PC-9 (cell line): ENCODE data around the gene NCOA3. TPM values are rescaled to one million over a fixed set of nuclear protein-coding genes. Genes with fewer than 3 reads are reported as not detected.

ENCODE experiments used
- BruUV-seq: library from RNA; stranded (reverse); fragments of 400-500 nt; replicated peaks from 2 replicates; lab custom pipeline; 2021; lab: Mats Ljungman, UMichigan
- CTCF ChIA-PET: fragments of 300-600 bp; sonication (Branson Sonifier 250); formaldehyde crosslinking; loops from one replicate; lab custom pipeline; 2022; ENCODE audit warnings: antibody characterized with exemption; lab: Charles Lee
- POLR2A ChIA-PET: fragments of 300-600 bp; sonication (Branson Sonifier 250); formaldehyde crosslinking; loops from one replicate; lab custom pipeline; 2022; ENCODE audit warnings: antibody characterized with exemption; ENCODE audit not compliant: unreplicated experiment; lab: Charles Lee
- DNase-seq, 2 experiments: peaks; one replicate each; pipeline versions ENCODE4 v3.0.0 to v3.0.0-alpha.2; 2015 to 2022; ENCODE audit warnings: mixed read lengths in 1 of 2
- H2AFZ ChIP-seq: fragments of 200-600 bp; sonication (generic); 2 replicates; pipeline ENCODE4 v1.8.1; 2017; ENCODE audit warnings: antibody characterized with exemption
- H3F3A ChIP-seq: fragments of 200-600 bp; sonication (generic); 2 replicates; pipeline ENCODE4 v1.8.1; 2017; ENCODE audit warnings: antibody characterized with exemption, mild to moderate bottlenecking, low read depth; ENCODE audit not compliant: insufficient read depth
- H3K27ac ChIP-seq: fragments of 200-600 bp; sonication (generic); 2 replicates; pipeline ENCODE4 v1.6.1; 2016; ENCODE audit warnings: mixed run types
- H3K27me3 ChIP-seq: fragments of 200-600 bp; sonication (generic); 2 replicates; pipeline ENCODE4 v1.6.1; 2016; ENCODE audit warnings: low read depth, mixed run types; ENCODE audit not compliant: insufficient read depth
- H3K36me3 ChIP-seq: fragments of 200-600 bp; sonication (generic); 2 replicates; pipeline ENCODE4 v1.6.1; 2016; ENCODE audit warnings: low read depth, mixed run types
- H3K4me1 ChIP-seq: fragments of 200-600 bp; sonication (generic); replicated peaks from 2 replicates; pipeline ENCODE4 v1.6.1; 2016; ENCODE audit warnings: mixed run types; ENCODE audit not compliant: insufficient read depth
- H3K4me2 ChIP-seq: fragments of 200-600 bp; sonication (generic); 2 replicates; pipeline ENCODE4 v1.6.1; 2017; ENCODE audit warnings: mixed run types
- H3K4me3 ChIP-seq: fragments of 200-600 bp; sonication (generic); 2 replicates; pipeline ENCODE4 v1.6.1; 2016; ENCODE audit warnings: mixed run types
- H3K79me2 ChIP-seq: fragments of 200-600 bp; sonication (generic); 2 replicates; pipeline ENCODE4 v1.6.1; 2017; ENCODE audit warnings: low read depth, mixed run types
- H3K9me2 ChIP-seq: fragments of 200-600 bp; sonication (generic); 2 replicates; pipeline ENCODE4 v1.8.1; 2017; ENCODE audit warnings: mild to moderate bottlenecking; ENCODE audit not compliant: insufficient read depth
- H3K9me3 ChIP-seq: fragments of 200-600 bp; sonication (generic); 2 replicates; pipeline ENCODE4 v1.8.1; 2016; ENCODE audit warnings: low read depth; ENCODE audit not compliant: insufficient read depth
- H4K20me1 ChIP-seq: fragments of 200-600 bp; sonication (generic); 2 replicates; pipeline ENCODE4 v1.8.1; 2017; ENCODE audit not compliant: insufficient read depth
- EZH2 ChIP-seq: fragments of 200-600 bp; sonication (generic); IDR thresholded peaks from 2 replicates; pipeline ENCODE4 v1.8.0; 2017; ENCODE audit warnings: antibody characterized with exemption, low read depth
- intact Hi-C: fragments of 100-400 bp; cut with micrococcal nuclease; formaldehyde crosslinking; loops from one replicate; pipeline ENCODE4 v1.10.0; 2022; ENCODE audit not compliant: unreplicated experiment
- total RNA-seq: library from RNA; stranded (reverse); gene quantifications from 2 replicates; pipeline ENCODE4 v1.2.3, GENCODE V29; 2021
- TF ChIP-seq, protein P1 (sequence below): fragments of 200-600 bp; sonication (generic); conservative IDR thresholded peaks from 2 replicates; pipeline ENCODE4 v1.6.1; 2017; ENCODE audit warnings: mixed run types, antibody characterized with exemption, mild to moderate bottlenecking, moderate library complexity

NCOA3 gene
- total RNA-seq, 1 experiment from 2014 or later = 78.0 TPM

DNA sequence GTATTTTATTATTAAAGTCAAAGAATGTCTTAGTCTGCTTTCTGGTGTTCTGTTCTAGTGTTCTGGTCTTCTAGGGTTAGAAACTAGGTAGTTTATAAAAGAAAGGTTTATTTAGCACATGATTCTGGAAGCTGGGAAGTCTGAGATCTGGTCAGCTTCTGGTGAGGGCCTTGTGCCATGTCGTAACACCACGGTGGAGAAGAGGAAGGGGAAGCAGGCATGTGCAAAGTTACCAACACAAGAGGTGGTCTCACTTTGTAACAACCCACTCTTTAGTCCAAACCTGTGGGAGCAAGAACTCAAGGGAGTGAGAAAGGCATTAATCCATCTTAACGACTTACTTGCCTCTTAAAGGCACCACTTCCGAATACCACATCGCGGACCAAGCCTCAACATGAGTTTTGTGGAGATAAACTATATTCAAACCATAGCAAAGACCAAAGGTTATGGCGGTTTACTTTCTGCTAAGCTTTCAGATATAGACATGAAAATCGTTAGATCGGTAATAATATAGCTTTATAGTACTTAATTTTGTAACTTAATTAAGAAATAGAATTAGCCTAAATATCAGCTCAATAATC, 99.4 kb downstream of the NCOA3 start:
- H3K4me1 ChIP-seq = peaks cover 17% of the 10 kb centered on the region
- peaks cover 59% of the 10 kb centered on the region for H3F3A ChIP-seq
- ChIA-PET CTCF (no interaction called here), POLR2A (interaction anchor here (0.6 kb wide), 1 partner anchor 361 kb away, joined by 17 read pairs; no protein-coding TSS in a partner anchor)
- intact Hi-C loops = no loop called here
- DNase-seq = no peak
- H3K27me3 ChIP-seq = no peaks in the 10 kb centered on the region
- H2AFZ ChIP-seq = no peak overlapping the region
- no peak overlapping the region for H3K4me3 ChIP-seq
- no peak overlapping the region for H3K27ac ChIP-seq
- peaks cover 92% of the 10 kb centered on the region for H3K79me2 ChIP-seq
- TF ChIP-seq, protein P1, sequence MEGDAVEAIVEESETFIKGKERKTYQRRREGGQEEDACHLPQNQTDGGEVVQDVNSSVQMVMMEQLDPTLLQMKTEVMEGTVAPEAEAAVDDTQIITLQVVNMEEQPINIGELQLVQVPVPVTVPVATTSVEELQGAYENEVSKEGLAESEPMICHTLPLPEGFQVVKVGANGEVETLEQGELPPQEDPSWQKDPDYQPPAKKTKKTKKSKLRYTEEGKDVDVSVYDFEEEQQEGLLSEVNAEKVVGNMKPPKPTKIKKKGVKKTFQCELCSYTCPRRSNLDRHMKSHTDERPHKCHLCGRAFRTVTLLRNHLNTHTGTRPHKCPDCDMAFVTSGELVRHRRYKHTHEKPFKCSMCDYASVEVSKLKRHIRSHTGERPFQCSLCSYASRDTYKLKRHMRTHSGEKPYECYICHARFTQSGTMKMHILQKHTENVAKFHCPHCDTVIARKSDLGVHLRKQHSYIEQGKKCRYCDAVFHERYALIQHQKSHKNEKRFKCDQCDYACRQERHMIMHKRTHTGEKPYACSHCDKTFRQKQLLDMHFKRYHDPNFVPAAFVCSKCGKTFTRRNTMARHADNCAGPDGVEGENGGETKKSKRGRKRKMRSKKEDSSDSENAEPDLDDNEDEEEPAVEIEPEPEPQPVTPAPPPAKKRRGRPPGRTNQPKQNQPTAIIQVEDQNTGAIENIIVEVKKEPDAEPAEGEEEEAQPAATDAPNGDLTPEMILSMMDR = no peak
- TF ChIP-seq EZH2 = no peak
- H3K36me3 ChIP-seq = peaks cover 8% of the 10 kb centered on the region; the same call in 1 of the 2 replicates
- peaks cover 7% of the 10 kb centered on the region for H4K20me1 ChIP-seq
- H3K9me3 ChIP-seq = no peaks in the 10 kb centered on the region
- H3K9me2 ChIP-seq = no peaks in the 10 kb centered on the region
- no peak overlapping the region for H3K4me2 ChIP-seq
- no TSS peak for BruUV-seq

DNA sequence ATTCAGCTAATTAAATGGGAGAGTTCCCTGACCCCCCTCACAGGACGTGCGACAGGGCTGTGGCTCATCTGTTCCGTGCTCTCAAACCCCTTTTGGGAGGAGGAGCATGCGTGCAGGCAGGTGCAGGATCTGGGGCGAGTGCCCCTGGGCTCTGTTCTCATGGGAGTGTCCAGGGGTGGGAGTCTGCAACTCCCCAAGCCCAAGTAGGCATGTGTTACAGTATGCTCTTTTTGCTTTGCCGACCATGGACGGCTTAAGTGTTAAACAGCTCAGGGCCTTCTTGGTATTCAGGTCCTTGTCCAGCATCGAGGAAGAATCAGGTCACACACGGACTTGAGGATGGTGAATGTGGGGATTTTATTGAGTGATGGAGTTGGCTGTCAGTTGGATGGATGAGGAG, 101.6 kb downstream of the NCOA3 start:
- BruUV-seq = no TSS peak

DNA sequence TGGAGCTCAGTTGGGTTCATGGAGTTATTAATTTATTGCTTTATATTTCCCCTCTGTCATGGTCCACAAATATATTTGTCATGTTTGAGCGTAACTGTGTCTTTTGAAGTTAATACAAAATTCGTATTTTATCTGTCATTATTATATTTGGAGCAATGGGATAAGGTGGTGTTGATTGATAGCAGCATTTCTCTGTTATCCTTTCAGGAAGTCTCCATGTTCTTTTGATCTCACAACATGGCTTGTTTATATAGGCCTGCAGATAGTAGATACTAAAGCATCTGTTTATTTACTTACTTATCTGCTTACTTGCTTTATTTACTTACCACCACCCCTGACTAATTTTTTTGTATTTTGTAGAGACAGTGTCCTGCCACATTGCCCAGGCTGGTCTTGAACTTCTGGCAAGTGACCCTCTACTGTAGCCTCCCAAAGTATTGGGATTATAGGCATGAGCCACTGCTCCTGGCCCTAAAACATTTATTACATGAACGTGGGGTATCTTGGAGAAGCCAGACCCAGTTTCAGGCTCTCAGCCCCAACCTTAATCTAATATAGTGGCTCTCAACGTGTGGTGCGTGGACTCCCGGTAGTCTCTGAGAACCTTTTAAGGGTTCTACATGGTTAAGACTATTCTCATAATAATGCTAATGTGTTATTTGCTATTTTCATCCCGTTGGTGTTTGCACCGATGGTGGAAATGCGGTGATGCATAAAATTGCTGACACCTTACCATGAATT, 104.2 kb downstream of the NCOA3 start:
- Histone ChIP-seq H2AFZ (no peak overlapping the region), H3K27me3 (no peaks in the 10 kb centered on the region), H3K4me2 (no peak overlapping the region), H3K27ac (peak overlapping the region; percentile 51; the same call in 1 of the 2 replicates), H3K4me3 (no peak overlapping the region), H3F3A (peaks cover 58% of the 10 kb centered on the region), H3K36me3 (peaks cover 20% of the 10 kb centered on the region; the same call in 1 of the 2 replicates), H4K20me1 (peaks cover 2% of the 10 kb centered on the region; the same call in 1 of the 2 replicates), H3K79me2 (peaks cover 93% of the 10 kb centered on the region), H3K9me3 (no peaks in the 10 kb centered on the region), H3K4me1 (peaks cover 46% of the 10 kb centered on the region), H3K9me2 (no peaks in the 10 kb centered on the region)
- no TSS peak for BruUV-seq
- ChIA-PET POLR2A (interaction anchor here (0.6 kb wide), 1 partner anchor 101 kb away, joined by 13 read pairs; no protein-coding TSS in a partner anchor), CTCF (interaction anchor here (0.6 kb wide), 1 partner anchor 34 kb away, joined by 3 read pairs; no protein-coding TSS in a partner anchor)
- TF ChIP-seq, protein P1 = no peak
- TF ChIP-seq EZH2 = no peak
- intact Hi-C loops = no loop called here
- DNase-seq = no peak

More for the DNA sequence above, 101.6 kb downstream of the NCOA3 start:
- ChIA-PET CTCF (no interaction called here), POLR2A (no interaction called here)
- TF ChIP-seq, protein P1 = no peak
- no peak for TF ChIP-seq EZH2
- Histone ChIP-seq H3K36me3 (peaks cover 17% of the 10 kb centered on the region; the same call in 1 of the 2 replicates), H3K4me3 (no peak overlapping the region), H3K27ac (no peak overlapping the region), H3K4me1 (peaks cover 36% of the 10 kb centered on the region), H3K9me2 (no peaks in the 10 kb centered on the region), H3K4me2 (no peak overlapping the region), H3K9me3 (no peaks in the 10 kb centered on the region), H3K79me2 (peaks cover 92% of the 10 kb centered on the region), H2AFZ (no peak overlapping the region), H4K20me1 (peaks cover 7% of the 10 kb centered on the region), H3K27me3 (no peaks in the 10 kb centered on the region), H3F3A (peaks cover 55% of the 10 kb centered on the region)
- intact Hi-C loops = no loop called here
- DNase-seq = no peak
